Activated naive CD4-positive, alpha-beta T cell treated with anti-CD3 and anti-CD28 coated beads for 36 hours (primary cell): ENCODE measurements around the gene HAS3. TPM values are rescaled to one million over a fixed set of nuclear protein-coding genes. Genes with fewer than 3 reads are reported as not detected.

Source experiments
- CTCF ChIA-PET: fragments of 350-600 bp; sonication (Branson Sonifier 250); formaldehyde crosslinking; loops from one replicate; lab custom pipeline; 2021; ENCODE audit warnings: antibody characterized with exemption; lab: Charles Lee
- DNase-seq: peaks from one replicate; pipeline ENCODE4 v3.0.0-alpha.2; 2020
- H3K27ac Mint-ChIP-seq: one replicate; pipeline ENCODE4 v1.8.0; 2021; ENCODE audit warnings: mild to moderate bottlenecking, mixed read lengths
- H3K27me3 Mint-ChIP-seq: one replicate; pipeline ENCODE4 v1.8.0; 2021; ENCODE audit warnings: low read depth, mixed read lengths
- H3K36me3 Mint-ChIP-seq: one replicate; pipeline ENCODE4 v1.8.0; 2021; ENCODE audit warnings: low read depth, mixed read lengths
- H3K4me1 Mint-ChIP-seq: one replicate; pipeline ENCODE4 v1.8.0; 2021; ENCODE audit warnings: low read depth, mixed read lengths
- H3K4me3 Mint-ChIP-seq: one replicate; pipeline ENCODE4 v1.8.0; 2021; ENCODE audit warnings: mild to moderate bottlenecking, moderate library complexity, mixed read lengths
- H3K9me3 Mint-ChIP-seq: one replicate; pipeline ENCODE4 v1.8.0; 2021; ENCODE audit warnings: mixed read lengths
- intact Hi-C: fragments of 100-400 bp; cut with micrococcal nuclease; formaldehyde crosslinking; loops from one replicate; pipeline ENCODE4 v1.15.1; 2023
- total RNA-seq, 2 experiments: library from RNA; stranded (reverse); gene quantifications; one replicate each; pipeline ENCODE4 v1.2.3, GENCODE V29; 2021

Gene HAS3
- total RNA-seq, 2 experiments from 2014 or later: 0.20 to 0.31 TPM

GRCh38 chr16:69100071-69100691 is 5.3 kb upstream of the HAS3 start:
- DNase-seq: no peak
- Mint-ChIP-seq H3K4me1 (peaks cover under 1% of the 10 kb centered on the region), H3K9me3 (no peaks in the 10 kb centered on the region), H3K4me3 (no peak overlapping the region), H3K27me3 (peaks cover 7% of the 10 kb centered on the region), H3K27ac (no peak overlapping the region), H3K36me3 (no peaks in the 10 kb centered on the region)
- CTCF ChIA-PET: interaction anchor here (1.5 kb wide), 1 partner anchor 13 kb away, joined by 5 read pairs; no protein-coding TSS in a partner anchor
- intact Hi-C loops: no loop called here

GRCh38 chr16:69106491-69107315 is 1.2 kb downstream of the HAS3 start:
- Mint-ChIP-seq H3K4me1 (peaks cover 21% of the 10 kb centered on the region), H3K36me3 (peaks cover 9% of the 10 kb centered on the region), H3K27ac (no peak overlapping the region), H3K9me3 (no peaks in the 10 kb centered on the region), H3K4me3 (peak overlapping the region; percentile 46), H3K27me3 (peaks cover 26% of the 10 kb centered on the region)
- intact Hi-C loops: loop anchor here (5.0 kb wide), 3 partner anchors 204 to 579 kb away; no protein-coding TSS in a partner anchor
- CTCF ChIA-PET: interaction anchor here (1.2 kb wide), 1 partner anchor 13 kb away, joined by 4 read pairs; no protein-coding TSS in a partner anchor
- no peak for DNase-seq

GRCh38 chr16:69107316-69107962 is 2.0 kb downstream of the HAS3 start:
- H3K27ac Mint-ChIP-seq: no peak overlapping the region
- DNase-seq: no peak
- no peaks in the 10 kb centered on the region for H3K9me3 Mint-ChIP-seq
- CTCF ChIA-PET: interaction anchor here (1.1 to 2.0 kb wide), 2 partner anchors 12 to 17 kb away, joined by 3 to 8 read pairs; no protein-coding TSS in a partner anchor
- H3K4me1 Mint-ChIP-seq: peaks cover 21% of the 10 kb centered on the region
- H3K4me3 Mint-ChIP-seq: peak overlapping the region; percentile 46
- peaks cover 9% of the 10 kb centered on the region for H3K36me3 Mint-ChIP-seq
- intact Hi-C loops: loop anchor here (5.0 kb wide), 3 partner anchors 205 to 580 kb away; no protein-coding TSS in a partner anchor
- peaks cover 26% of the 10 kb centered on the region for H3K27me3 Mint-ChIP-seq

GRCh38 chr16:69108064-69108904 is 2.8 kb downstream of the HAS3 start:
- Mint-ChIP-seq H3K36me3 (peaks cover 11% of the 10 kb centered on the region), H3K27me3 (peaks cover 25% of the 10 kb centered on the region), H3K4me3 (no peak overlapping the region), H3K4me1 (peaks cover 21% of the 10 kb centered on the region), H3K9me3 (no peaks in the 10 kb centered on the region), H3K27ac (no peak overlapping the region)
- CTCF ChIA-PET: interaction anchor here (1.1 to 2.0 kb wide), 2 partner anchors 11 to 16 kb away, joined by 3 to 8 read pairs; no protein-coding TSS in a partner anchor
- DNase-seq: no peak
- intact Hi-C loops: loop anchor here (5.0 kb wide), 3 partner anchors 206 to 581 kb away; no protein-coding TSS in a partner anchor

GRCh38 chr16:69108905-69109252 is 3.4 kb downstream of the HAS3 start:
- Mint-ChIP-seq H3K36me3 (peaks cover 12% of the 10 kb centered on the region), H3K9me3 (no peaks in the 10 kb centered on the region), H3K4me1 (peaks cover 21% of the 10 kb centered on the region), H3K27ac (no peak overlapping the region), H3K4me3 (no peak overlapping the region), H3K27me3 (peaks cover 23% of the 10 kb centered on the region)
- no peak for DNase-seq
- intact Hi-C loops: loop anchor here (5.0 kb wide), 3 partner anchors 207 to 582 kb away; no protein-coding TSS in a partner anchor
- CTCF ChIA-PET: interaction anchor here (2.0 kb wide), 1 partner anchor 16 kb away, joined by 8 read pairs; no protein-coding TSS in a partner anchor

GRCh38 chr16:69109486-69110270 is 4.2 kb downstream of the HAS3 start:
- Mint-ChIP-seq H3K9me3 (no peaks in the 10 kb centered on the region), H3K4me3 (no peak overlapping the region), H3K36me3 (peaks cover 13% of the 10 kb centered on the region), H3K27me3 (peaks cover 21% of the 10 kb centered on the region), H3K4me1 (peaks cover 21% of the 10 kb centered on the region), H3K27ac (no peak overlapping the region)
- intact Hi-C loops: loop anchor here (5.0 kb wide), 3 partner anchors 207 to 582 kb away; no protein-coding TSS in a partner anchor
- DNase-seq: no peak
- CTCF ChIA-PET: interaction anchor here (0.6 to 6.3 kb wide), 3 partner anchors 15 to 269 kb away, joined by 5 to 36 read pairs (median 8); no protein-coding TSS in a partner anchor

GRCh38 chr16:69110406-69110805 is 5.0 kb downstream of the HAS3 start:
- peaks cover 18% of the 10 kb centered on the region for H3K4me1 Mint-ChIP-seq
- peaks cover 17% of the 10 kb centered on the region for H3K27me3 Mint-ChIP-seq
- DNase-seq: no peak
- CTCF ChIA-PET: interaction anchor here (0.6 to 6.3 kb wide), 3 partner anchors 14 to 268 kb away, joined by 3 to 36 read pairs (median 5); no protein-coding TSS in a partner anchor
- H3K36me3 Mint-ChIP-seq: peaks cover 17% of the 10 kb centered on the region
- H3K27ac Mint-ChIP-seq: no peak overlapping the region
- intact Hi-C loops: no loop called here
- no peaks in the 10 kb centered on the region for H3K9me3 Mint-ChIP-seq
- no peak overlapping the region for H3K4me3 Mint-ChIP-seq

GRCh38 chr16:69111216-69111875 is 5.9 kb downstream of the HAS3 start:
- Mint-ChIP-seq H3K4me1 (peaks cover 14% of the 10 kb centered on the region), H3K27ac (no peak overlapping the region), H3K9me3 (no peaks in the 10 kb centered on the region), H3K4me3 (no peak overlapping the region), H3K36me3 (peaks cover 15% of the 10 kb centered on the region), H3K27me3 (peaks cover 13% of the 10 kb centered on the region)
- intact Hi-C loops: no loop called here
- DNase-seq: no peak
- CTCF ChIA-PET: interaction anchor here (0.6 to 6.3 kb wide), 7 partner anchors 13 to 268 kb away, joined by 3 to 36 read pairs (median 3); partner anchors contain the start of gene TANGO6

- CTCF ChIA-PET: interaction anchor here (0.6 to 6.3 kb wide), 4 partner anchors 13 to 268 kb away, joined by 3 to 36 read pairs (median 4); partner anchors contain the start of gene TANGO6
Measured at GRCh38 chr16:69111876-69112230, 6.4 kb downstream of the HAS3 start.

More at GRCh38 chr16:69111876-69112230, 6.4 kb downstream of the HAS3 start:
- Mint-ChIP-seq H3K9me3 (no peaks in the 10 kb centered on the region), H3K27me3 (peaks cover 11% of the 10 kb centered on the region), H3K36me3 (peaks cover 15% of the 10 kb centered on the region), H3K4me3 (no peak overlapping the region), H3K27ac (no peak overlapping the region), H3K4me1 (peaks cover 11% of the 10 kb centered on the region)
- no peak for DNase-seq
- intact Hi-C loops: loop anchor here (1.0 kb wide), 1 partner anchor 175 kb away; no protein-coding TSS in a partner anchor
